NT2/D1 (cell line): ENCODE measurements around the gene C5orf63.

Experiments used
- YY1 ChIP-seq: IDR thresholded peaks from 2 replicates; pipeline ENCODE4 v1.6.1; 2011; ENCODE audit not compliant: insufficient read length, insufficient read depth
- ZNF274 ChIP-seq: IDR thresholded peaks from 2 replicates; pipeline ENCODE4 v1.6.1; 2011; ENCODE audit warnings: mild to moderate bottlenecking, low read depth, low read length

- TF ChIP-seq YY1 (no peak), ZNF274 (no peak)
Measured at GRCh38 chr5:127003798-127004495, 69.4 kb downstream of the C5orf63 start.
